GM19025 (cell line): ENCODE results near the gene UBE2J2.
"Not testable (repeated sequence)": the region's sequence is repeated elsewhere in the genome, so short reads cannot be mapped to it uniquely, and the experiment has no call there.

Experiments
- ATAC-seq: cut with Tn5 transposase; IDR thresholded peaks from one replicate; pipeline ENCODE4 v1.9.1; 2021; ENCODE audit warnings: mild to moderate bottlenecking, low read depth, moderate library complexity; ENCODE audit not compliant: unreplicated experiment

The UBE2J2 gene

GRCh38 chr1:1273512-1274298 lies at the start of gene UBE2J2:
Gene UBE2J2 (minus strand): TSS chr1:1273854. CDS start chr1:1267992, 5,862 bp downstream.
- ATAC-seq: peak; percentile 93

- ATAC-seq: no peak
These were observed 49.3 kb upstream of the UBE2J2 start for GRCh38 chr1:1322952-1323351.

- ATAC-seq: no peak
These were observed 48.8 kb upstream of the UBE2J2 start for GRCh38 chr1:1322418-1322817.

GRCh38 chr1:1321477-1321876 lies 47.8 kb upstream of the UBE2J2 start:
- no peak for ATAC-seq

GRCh38 chr1:1320666-1321448 lies 47.2 kb upstream of the UBE2J2 start:
- no peak for ATAC-seq

- ATAC-seq: no peak
These were observed 45.9 kb upstream of the UBE2J2 start for GRCh38 chr1:1319646-1319941.

GRCh38 chr1:1318777-1319645 lies 45.4 kb upstream of the UBE2J2 start:
- ATAC-seq: no peak

- ATAC-seq: no peak
These were observed 44.5 kb upstream of the UBE2J2 start for GRCh38 chr1:1318131-1318652.

- ATAC-seq: no peak
These were observed 43.8 kb upstream of the UBE2J2 start for GRCh38 chr1:1317420-1317819.

- not testable (repeated sequence) for ATAC-seq
These were observed 42.5 kb upstream of the UBE2J2 start for GRCh38 chr1:1316199-1316598.

- no peak for ATAC-seq
These were observed 41.8 kb upstream of the UBE2J2 start for GRCh38 chr1:1315435-1315954.

- ATAC-seq: no peak
These were observed 41.2 kb upstream of the UBE2J2 start for GRCh38 chr1:1314678-1315335.

GRCh38 chr1:1314237-1314586 lies 40.6 kb upstream of the UBE2J2 start:
- no peak for ATAC-seq

- ATAC-seq: no peak
These were observed 40.0 kb upstream of the UBE2J2 start for GRCh38 chr1:1313500-1314236.

- ATAC-seq: no peak
These were observed 39.0 kb upstream of the UBE2J2 start for GRCh38 chr1:1312450-1313314.

GRCh38 chr1:1311107-1312104 lies 37.8 kb upstream of the UBE2J2 start:
- ATAC-seq: no peak

GRCh38 chr1:1310476-1311053 lies 36.9 kb upstream of the UBE2J2 start:
- no peak for ATAC-seq
